AG09309 (cell line): ENCODE measurements around the gene C9orf43.

ENCODE experiments used
- DNase-seq: peaks from one replicate; pipeline ENCODE4 v3.0.0-alpha.2; 2010; ENCODE audit warnings: low read depth
- H3K4me3 ChIP-seq: 2 replicates; pipeline ENCODE4 v1.5.1; 2011; ENCODE audit warnings: mild to moderate bottlenecking, low read depth, low read length, moderate library complexity; ENCODE audit not compliant: control insufficient read depth
- TF ChIP-seq, protein P1 (sequence below): IDR thresholded peaks from 2 replicates; pipeline ENCODE4 v1.5.1; 2011; ENCODE audit warnings: mild to moderate bottlenecking, low read depth, low read length, inconsistent platforms; ENCODE audit not compliant: insufficient read depth, control insufficient read depth; ENCODE audit errors: missing control alignments

Gene C9orf43

GRCh38 chr9:113465599-113466140 is 55.1 kb downstream of the C9orf43 start:
- H3K4me3 ChIP-seq: no peak overlapping the region
- TF ChIP-seq, protein P1, sequence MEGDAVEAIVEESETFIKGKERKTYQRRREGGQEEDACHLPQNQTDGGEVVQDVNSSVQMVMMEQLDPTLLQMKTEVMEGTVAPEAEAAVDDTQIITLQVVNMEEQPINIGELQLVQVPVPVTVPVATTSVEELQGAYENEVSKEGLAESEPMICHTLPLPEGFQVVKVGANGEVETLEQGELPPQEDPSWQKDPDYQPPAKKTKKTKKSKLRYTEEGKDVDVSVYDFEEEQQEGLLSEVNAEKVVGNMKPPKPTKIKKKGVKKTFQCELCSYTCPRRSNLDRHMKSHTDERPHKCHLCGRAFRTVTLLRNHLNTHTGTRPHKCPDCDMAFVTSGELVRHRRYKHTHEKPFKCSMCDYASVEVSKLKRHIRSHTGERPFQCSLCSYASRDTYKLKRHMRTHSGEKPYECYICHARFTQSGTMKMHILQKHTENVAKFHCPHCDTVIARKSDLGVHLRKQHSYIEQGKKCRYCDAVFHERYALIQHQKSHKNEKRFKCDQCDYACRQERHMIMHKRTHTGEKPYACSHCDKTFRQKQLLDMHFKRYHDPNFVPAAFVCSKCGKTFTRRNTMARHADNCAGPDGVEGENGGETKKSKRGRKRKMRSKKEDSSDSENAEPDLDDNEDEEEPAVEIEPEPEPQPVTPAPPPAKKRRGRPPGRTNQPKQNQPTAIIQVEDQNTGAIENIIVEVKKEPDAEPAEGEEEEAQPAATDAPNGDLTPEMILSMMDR: no peak
- DNase-seq: no peak

GRCh38 chr9:113467183-113467582 is 56.6 kb downstream of the C9orf43 start:
- no peak overlapping the region for H3K4me3 ChIP-seq
- TF ChIP-seq, protein P1: no peak
- DNase-seq: no peak

GRCh38 chr9:113468716-113469448 is 58.3 kb downstream of the C9orf43 start:
- TF ChIP-seq, protein P1: no peak
- no peak for DNase-seq
- no peak overlapping the region for H3K4me3 ChIP-seq

DNA sequence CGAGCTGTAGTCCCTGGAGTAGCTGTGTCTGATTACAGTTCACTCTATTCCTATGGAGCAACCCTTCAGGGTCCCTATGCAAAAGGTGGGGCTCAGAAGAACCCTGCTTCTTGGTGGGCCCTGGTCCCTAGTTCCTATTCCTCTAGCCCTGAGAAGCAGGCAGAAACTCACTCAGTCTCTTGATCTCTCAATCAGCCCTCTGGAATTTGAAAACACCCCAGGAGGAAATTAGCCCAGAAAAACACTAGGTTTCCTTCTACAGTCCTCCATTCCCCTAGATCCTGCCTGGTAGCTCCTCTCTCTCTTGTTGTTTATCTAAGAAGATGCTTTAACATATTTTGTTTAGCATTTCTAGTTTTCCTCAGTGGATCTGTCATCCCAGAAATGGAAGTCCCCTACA is 60.6 kb downstream of the C9orf43 start:
- TF ChIP-seq, protein P1: no peak
- no peak for DNase-seq
- H3K4me3 ChIP-seq: no peak overlapping the region

GRCh38 chr9:113471566-113471965 is 61.0 kb downstream of the C9orf43 start:
- H3K4me3 ChIP-seq: no peak overlapping the region
- TF ChIP-seq, protein P1: no peak
- DNase-seq: no peak

DNA sequence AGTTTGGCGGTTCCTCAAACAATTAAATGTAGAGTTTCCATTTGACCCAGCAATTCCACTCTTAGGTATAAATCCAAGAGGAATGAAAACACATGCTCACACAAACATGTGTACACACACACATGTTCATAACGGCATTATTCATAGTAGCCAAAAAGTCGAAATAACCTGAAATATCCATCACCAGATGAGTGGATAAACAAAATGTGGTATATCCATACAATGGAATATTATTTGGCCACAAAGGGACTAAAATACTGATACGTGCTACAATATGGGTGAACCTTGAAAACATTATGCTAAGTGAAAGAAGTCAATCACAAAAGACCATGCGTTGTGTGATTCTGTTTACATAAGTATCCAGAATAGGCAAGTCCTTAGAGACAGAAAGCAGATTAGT is 61.7 kb downstream of the C9orf43 start:
- DNase-seq: no peak
- TF ChIP-seq, protein P1: no peak
- no peak overlapping the region for H3K4me3 ChIP-seq
